Measurements from ENCODE around the gene LRRC7.

Gene LRRC7

GRCh38 chr1:69567652-69568420 is at the start of gene LRRC7:
LRRC7 (plus strand) TSS chr1:69567922; CDS start chr1:69568640, 718 bp downstream.
- TF ChIP-seq CTCF (IDR thresholded peaks at IDR 0.05), result no peak

- no peak for TF ChIP-seq CTCF (IDR thresholded peaks at IDR 0.05)
Measured at GRCh38 chr1:69519006-69519405, 48.7 kb upstream of the LRRC7 start.

- TF ChIP-seq CTCF (IDR thresholded peaks at IDR 0.05), result no peak
Measured at GRCh38 chr1:69520326-69520725, 47.4 kb upstream of the LRRC7 start.

- no peak for TF ChIP-seq CTCF (IDR thresholded peaks at IDR 0.05)
Measured at GRCh38 chr1:69523032-69523431, 44.7 kb upstream of the LRRC7 start.

- TF ChIP-seq CTCF (IDR thresholded peaks at IDR 0.05), result no peak
Measured at GRCh38 chr1:69523461-69523860, 44.3 kb upstream of the LRRC7 start.

GRCh38 chr1:69524015-69524414 is 43.7 kb upstream of the LRRC7 start:
- TF ChIP-seq CTCF (IDR thresholded peaks at IDR 0.05), result no peak

GRCh38 chr1:69527273-69527672 is 40.4 kb upstream of the LRRC7 start:
- no peak for TF ChIP-seq CTCF (IDR thresholded peaks at IDR 0.05)

GRCh38 chr1:69528376-69528775 is 39.3 kb upstream of the LRRC7 start:
- TF ChIP-seq CTCF (IDR thresholded peaks at IDR 0.05), result no peak
